PC-9 (cell line): ENCODE results near the gene RGS11.

ENCODE experiments used
- EZH2 ChIP-seq: fragments of 200-600 bp; sonication (generic); IDR thresholded peaks from 2 replicates; pipeline ENCODE4 v1.8.0; 2017; ENCODE audit warnings: antibody characterized with exemption, low read depth
- TF ChIP-seq, protein P1 (sequence below): fragments of 200-600 bp; sonication (generic); conservative IDR thresholded peaks from 2 replicates; pipeline ENCODE4 v1.6.1; 2017; ENCODE audit warnings: mixed run types, antibody characterized with exemption, mild to moderate bottlenecking, moderate library complexity

DNA sequence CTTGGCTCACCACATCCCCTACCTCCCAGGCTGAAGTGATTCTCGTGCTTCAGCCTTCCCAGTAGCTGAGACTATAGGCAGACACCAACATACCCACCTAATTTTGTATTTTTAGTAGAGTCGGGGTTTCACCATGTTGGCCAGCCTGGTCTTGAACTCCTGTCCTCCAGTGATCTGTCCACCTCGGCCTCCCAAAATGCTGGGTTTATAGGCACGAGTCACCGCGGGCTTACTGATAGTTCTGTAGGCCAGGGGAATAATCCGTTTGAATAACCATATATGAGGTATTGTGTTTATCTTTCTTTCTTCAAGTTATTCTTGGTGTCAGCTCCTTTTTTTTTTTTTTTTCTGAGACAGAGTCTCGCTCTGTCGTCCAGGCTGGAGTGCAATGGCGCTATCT is 33.5 kb downstream of the RGS11 start:
- TF ChIP-seq, protein P1, sequence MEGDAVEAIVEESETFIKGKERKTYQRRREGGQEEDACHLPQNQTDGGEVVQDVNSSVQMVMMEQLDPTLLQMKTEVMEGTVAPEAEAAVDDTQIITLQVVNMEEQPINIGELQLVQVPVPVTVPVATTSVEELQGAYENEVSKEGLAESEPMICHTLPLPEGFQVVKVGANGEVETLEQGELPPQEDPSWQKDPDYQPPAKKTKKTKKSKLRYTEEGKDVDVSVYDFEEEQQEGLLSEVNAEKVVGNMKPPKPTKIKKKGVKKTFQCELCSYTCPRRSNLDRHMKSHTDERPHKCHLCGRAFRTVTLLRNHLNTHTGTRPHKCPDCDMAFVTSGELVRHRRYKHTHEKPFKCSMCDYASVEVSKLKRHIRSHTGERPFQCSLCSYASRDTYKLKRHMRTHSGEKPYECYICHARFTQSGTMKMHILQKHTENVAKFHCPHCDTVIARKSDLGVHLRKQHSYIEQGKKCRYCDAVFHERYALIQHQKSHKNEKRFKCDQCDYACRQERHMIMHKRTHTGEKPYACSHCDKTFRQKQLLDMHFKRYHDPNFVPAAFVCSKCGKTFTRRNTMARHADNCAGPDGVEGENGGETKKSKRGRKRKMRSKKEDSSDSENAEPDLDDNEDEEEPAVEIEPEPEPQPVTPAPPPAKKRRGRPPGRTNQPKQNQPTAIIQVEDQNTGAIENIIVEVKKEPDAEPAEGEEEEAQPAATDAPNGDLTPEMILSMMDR, result no peak
- TF ChIP-seq EZH2, result no peak
